Measurements from ENCODE around the gene GGPS1.
"Not testable (repeated sequence)": the region's sequence is repeated elsewhere in the genome, so short reads cannot be mapped to it uniquely, and the experiment has no call there.

GGPS1 gene

GRCh38 chr1:235328271-235329138 is at the start of gene GGPS1:
GGPS1 (plus strand) TSS chr1:235328570; CDS start chr1:235335265, 6,695 bp downstream.
- peaks cover 33% of the 10 kb centered on the region for H3K36me3 Mint-ChIP-seq (ENCODE audit: low read depth)
- H3K27ac Mint-ChIP-seq: peak within 1 kb of the TSS; percentile 88
- no peak within 1 kb of the TSS for H3K4me3 Mint-ChIP-seq
- H3K4me1 Mint-ChIP-seq (ENCODE audit: low read depth): peaks cover 28% of the 10 kb centered on the region
- no peaks in the 10 kb centered on the region for H3K9me3 Mint-ChIP-seq
- H3K27me3 Mint-ChIP-seq: no peaks in the 10 kb centered on the region

GRCh38 chr1:235278915-235279292 is 49.5 kb upstream of the GGPS1 start:
- Mint-ChIP-seq H3K27ac (no peak overlapping the region), H3K36me3 (ENCODE audit: low read depth) (peaks cover 4% of the 10 kb centered on the region), H3K4me3 (no peak overlapping the region), H3K27me3 (no peaks in the 10 kb centered on the region), H3K4me1 (ENCODE audit: low read depth) (peaks cover 64% of the 10 kb centered on the region), H3K9me3 (no peaks in the 10 kb centered on the region)

- peaks cover 67% of the 10 kb centered on the region for H3K4me1 Mint-ChIP-seq (ENCODE audit: low read depth)
- peaks cover 4% of the 10 kb centered on the region for H3K36me3 Mint-ChIP-seq (ENCODE audit: low read depth)
- no peaks in the 10 kb centered on the region for H3K27me3 Mint-ChIP-seq
- no peaks in the 10 kb centered on the region for H3K9me3 Mint-ChIP-seq
- no peak overlapping the region for H3K27ac Mint-ChIP-seq
- no peak overlapping the region for H3K4me3 Mint-ChIP-seq
Measured at GRCh38 chr1:235279694-235280093, 48.7 kb upstream of the GGPS1 start.

GRCh38 chr1:235280467-235280866 is 47.9 kb upstream of the GGPS1 start:
- Mint-ChIP-seq H3K9me3 (no peaks in the 10 kb centered on the region), H3K4me1 (ENCODE audit: low read depth) (peaks cover 65% of the 10 kb centered on the region), H3K36me3 (ENCODE audit: low read depth) (peaks cover 7% of the 10 kb centered on the region), H3K27ac (no peak overlapping the region), H3K27me3 (no peaks in the 10 kb centered on the region), H3K4me3 (no peak overlapping the region)

GRCh38 chr1:235283636-235284035 is 44.7 kb upstream of the GGPS1 start:
- not testable (repeated sequence) for H3K36me3 Mint-ChIP-seq (ENCODE audit: low read depth); H3K27me3 Mint-ChIP-seq; H3K4me3 Mint-ChIP-seq; H3K27ac Mint-ChIP-seq; H3K9me3 Mint-ChIP-seq
- H3K4me1 Mint-ChIP-seq (ENCODE audit: low read depth): peaks cover 69% of the 10 kb centered on the region

- no peaks in the 10 kb centered on the region for H3K27me3 Mint-ChIP-seq
- peaks cover 9% of the 10 kb centered on the region for H3K36me3 Mint-ChIP-seq (ENCODE audit: low read depth)
- H3K9me3 Mint-ChIP-seq: no peaks in the 10 kb centered on the region
- H3K27ac Mint-ChIP-seq: no peak overlapping the region
- H3K4me1 Mint-ChIP-seq (ENCODE audit: low read depth): peaks cover 67% of the 10 kb centered on the region
- H3K4me3 Mint-ChIP-seq: no peak overlapping the region
Measured at GRCh38 chr1:235284231-235284769, 44.1 kb upstream of the GGPS1 start.

GRCh38 chr1:235286667-235287066 is 41.7 kb upstream of the GGPS1 start:
- H3K36me3 Mint-ChIP-seq (ENCODE audit: low read depth): peaks cover 9% of the 10 kb centered on the region
- peaks cover 72% of the 10 kb centered on the region for H3K4me1 Mint-ChIP-seq (ENCODE audit: low read depth)
- peak overlapping the region; percentile 3 for H3K27ac Mint-ChIP-seq
- no peaks in the 10 kb centered on the region for H3K27me3 Mint-ChIP-seq
- no peak overlapping the region for H3K4me3 Mint-ChIP-seq
- no peaks in the 10 kb centered on the region for H3K9me3 Mint-ChIP-seq

- Mint-ChIP-seq H3K4me3 (no peak overlapping the region), H3K9me3 (no peaks in the 10 kb centered on the region), H3K27me3 (no peaks in the 10 kb centered on the region), H3K27ac (no peak overlapping the region), H3K4me1 (ENCODE audit: low read depth) (peaks cover 71% of the 10 kb centered on the region), H3K36me3 (ENCODE audit: low read depth) (peaks cover 9% of the 10 kb centered on the region)
Measured at GRCh38 chr1:235287208-235287882, 41.0 kb upstream of the GGPS1 start.

GRCh38 chr1:235289859-235290739 is 38.3 kb upstream of the GGPS1 start:
- Mint-ChIP-seq H3K27ac (peak overlapping the region; percentile 45), H3K4me3 (no peak overlapping the region), H3K36me3 (ENCODE audit: low read depth) (peaks cover 9% of the 10 kb centered on the region), H3K9me3 (no peaks in the 10 kb centered on the region), H3K27me3 (no peaks in the 10 kb centered on the region), H3K4me1 (ENCODE audit: low read depth) (peaks cover 79% of the 10 kb centered on the region)

GRCh38 chr1:235290740-235291502 is 37.4 kb upstream of the GGPS1 start:
- Mint-ChIP-seq H3K9me3 (peaks cover 3% of the 10 kb centered on the region), H3K27me3 (no peaks in the 10 kb centered on the region), H3K36me3 (ENCODE audit: low read depth) (peaks cover 5% of the 10 kb centered on the region), H3K4me1 (ENCODE audit: low read depth) (peaks cover 75% of the 10 kb centered on the region), H3K4me3 (no peak overlapping the region), H3K27ac (no peak overlapping the region)

GRCh38 chr1:235291599-235292091 is 36.7 kb upstream of the GGPS1 start:
- H3K4me3 Mint-ChIP-seq: no peak overlapping the region
- peaks cover 73% of the 10 kb centered on the region for H3K4me1 Mint-ChIP-seq (ENCODE audit: low read depth)
- peaks cover 5% of the 10 kb centered on the region for H3K36me3 Mint-ChIP-seq (ENCODE audit: low read depth)
- peaks cover 4% of the 10 kb centered on the region for H3K9me3 Mint-ChIP-seq
- H3K27me3 Mint-ChIP-seq: no peaks in the 10 kb centered on the region
- no peak overlapping the region for H3K27ac Mint-ChIP-seq

- H3K27ac Mint-ChIP-seq: no peak overlapping the region
- peaks cover 73% of the 10 kb centered on the region for H3K4me1 Mint-ChIP-seq (ENCODE audit: low read depth)
- H3K9me3 Mint-ChIP-seq: peaks cover 4% of the 10 kb centered on the region
- peaks cover 8% of the 10 kb centered on the region for H3K36me3 Mint-ChIP-seq (ENCODE audit: low read depth)
- H3K4me3 Mint-ChIP-seq: no peak overlapping the region
- no peaks in the 10 kb centered on the region for H3K27me3 Mint-ChIP-seq
Measured at GRCh38 chr1:235292790-235293189, 35.6 kb upstream of the GGPS1 start.

GRCh38 chr1:235293322-235293942 is 34.9 kb upstream of the GGPS1 start:
- Mint-ChIP-seq H3K27ac (peak overlapping the region; percentile 45), H3K4me1 (ENCODE audit: low read depth) (peaks cover 72% of the 10 kb centered on the region), H3K27me3 (no peaks in the 10 kb centered on the region)

More at GRCh38 chr1:235293322-235293942, 34.9 kb upstream of the GGPS1 start:
- peaks cover 4% of the 10 kb centered on the region for H3K9me3 Mint-ChIP-seq
- peaks cover 7% of the 10 kb centered on the region for H3K36me3 Mint-ChIP-seq (ENCODE audit: low read depth)
- H3K4me3 Mint-ChIP-seq: no peak overlapping the region

All from stimulated activated naive CD8-positive, alpha-beta T cell treated with anti-CD3 and anti-CD28 coated beads, Interleukin-15, Interleukin-2, amounts not matched to agents 100 ng/mL and 50 ng/mL, for 24 hours (primary cell).